WERI-Rb-1 (cell line): ENCODE data around the gene PKD1L1.

Source experiments
- DNase-seq: peaks from one replicate; pipeline ENCODE4 v3.0.0-alpha.2; 2020
- H3K27ac ChIP-seq: fragments of 250-450 bp; sonication (Bioruptor Pico); 2 replicates; pipeline ENCODE4 v1.5.1; 2020; ENCODE audit warnings: mild to moderate bottlenecking, moderate library complexity
- H3K27me3 ChIP-seq: fragments of 250-450 bp; sonication (Bioruptor Pico); 2 replicates; pipeline ENCODE4 v1.5.1; 2021; ENCODE audit warnings: mild to moderate bottlenecking, low read depth, moderate library complexity; ENCODE audit not compliant: insufficient read depth, severe bottlenecking
- H3K36me3 ChIP-seq: fragments of 250-450 bp; sonication (Bioruptor Pico); 2 replicates; pipeline ENCODE4 v1.5.1; 2020; ENCODE audit warnings: mild to moderate bottlenecking, moderate library complexity
- H3K4me3 ChIP-seq: 2 replicates; pipeline ENCODE4 v1.5.1; 2011; ENCODE audit warnings: low read depth, mild to moderate bottlenecking, control low read depth, low read length
- H3K9me3 ChIP-seq: fragments of 250-450 bp; sonication (Bioruptor Pico); 2 replicates; pipeline ENCODE4 v1.5.1; 2021; ENCODE audit warnings: mild to moderate bottlenecking, moderate library complexity; ENCODE audit not compliant: severe bottlenecking
- TF ChIP-seq, protein P1 (sequence below): IDR thresholded peaks from 2 replicates; pipeline ENCODE4 v1.5.1; 2011; ENCODE audit warnings: low read depth, mild to moderate bottlenecking, control low read depth, inconsistent platforms, low read length

PKD1L1 gene

DNA sequence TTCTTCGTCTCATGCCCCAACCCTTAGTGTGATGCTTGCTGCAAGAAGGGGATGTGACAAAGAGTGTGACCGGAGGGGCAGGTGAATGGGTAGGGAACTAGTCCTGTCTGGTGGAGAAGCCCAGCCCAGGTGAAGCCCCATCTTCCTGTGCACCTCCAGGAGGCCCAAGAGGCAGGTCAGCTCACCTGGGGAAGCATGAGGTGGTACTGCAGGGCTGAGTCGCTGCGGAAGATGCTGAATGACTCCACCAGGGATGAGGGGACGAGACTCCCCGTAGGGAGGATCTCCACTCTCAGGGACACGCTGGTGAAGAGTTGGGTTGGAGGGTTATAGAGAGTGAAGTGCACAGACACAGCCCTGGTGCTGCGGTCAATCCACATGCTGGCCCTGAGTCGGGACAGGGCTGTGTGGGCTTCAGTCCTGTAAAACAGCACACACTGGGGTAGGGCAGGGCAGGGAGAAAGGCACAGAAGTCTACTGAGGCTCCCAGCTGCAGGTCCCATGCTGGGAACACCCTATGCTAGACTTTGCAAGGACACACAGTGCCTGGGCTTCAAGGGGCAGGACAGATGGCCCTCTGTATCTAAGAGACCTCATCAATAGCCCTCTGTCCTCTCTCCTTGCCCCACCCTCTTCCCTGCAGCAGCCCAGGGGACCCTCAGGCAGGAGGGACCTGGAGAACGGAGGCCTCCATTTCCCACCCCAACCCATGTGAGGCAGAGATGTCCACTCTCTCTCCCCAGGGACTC, 136.5 kb downstream of the PKD1L1 start:
- TF ChIP-seq, protein P1, sequence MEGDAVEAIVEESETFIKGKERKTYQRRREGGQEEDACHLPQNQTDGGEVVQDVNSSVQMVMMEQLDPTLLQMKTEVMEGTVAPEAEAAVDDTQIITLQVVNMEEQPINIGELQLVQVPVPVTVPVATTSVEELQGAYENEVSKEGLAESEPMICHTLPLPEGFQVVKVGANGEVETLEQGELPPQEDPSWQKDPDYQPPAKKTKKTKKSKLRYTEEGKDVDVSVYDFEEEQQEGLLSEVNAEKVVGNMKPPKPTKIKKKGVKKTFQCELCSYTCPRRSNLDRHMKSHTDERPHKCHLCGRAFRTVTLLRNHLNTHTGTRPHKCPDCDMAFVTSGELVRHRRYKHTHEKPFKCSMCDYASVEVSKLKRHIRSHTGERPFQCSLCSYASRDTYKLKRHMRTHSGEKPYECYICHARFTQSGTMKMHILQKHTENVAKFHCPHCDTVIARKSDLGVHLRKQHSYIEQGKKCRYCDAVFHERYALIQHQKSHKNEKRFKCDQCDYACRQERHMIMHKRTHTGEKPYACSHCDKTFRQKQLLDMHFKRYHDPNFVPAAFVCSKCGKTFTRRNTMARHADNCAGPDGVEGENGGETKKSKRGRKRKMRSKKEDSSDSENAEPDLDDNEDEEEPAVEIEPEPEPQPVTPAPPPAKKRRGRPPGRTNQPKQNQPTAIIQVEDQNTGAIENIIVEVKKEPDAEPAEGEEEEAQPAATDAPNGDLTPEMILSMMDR, result no peak
- Histone ChIP-seq H3K9me3 (no peaks in the 10 kb centered on the region), H3K27me3 (no peaks in the 10 kb centered on the region), H3K4me3 (no peak overlapping the region), H3K36me3 (no peaks in the 10 kb centered on the region), H3K27ac (no peak overlapping the region)
- DNase-seq, result no peak

DNA sequence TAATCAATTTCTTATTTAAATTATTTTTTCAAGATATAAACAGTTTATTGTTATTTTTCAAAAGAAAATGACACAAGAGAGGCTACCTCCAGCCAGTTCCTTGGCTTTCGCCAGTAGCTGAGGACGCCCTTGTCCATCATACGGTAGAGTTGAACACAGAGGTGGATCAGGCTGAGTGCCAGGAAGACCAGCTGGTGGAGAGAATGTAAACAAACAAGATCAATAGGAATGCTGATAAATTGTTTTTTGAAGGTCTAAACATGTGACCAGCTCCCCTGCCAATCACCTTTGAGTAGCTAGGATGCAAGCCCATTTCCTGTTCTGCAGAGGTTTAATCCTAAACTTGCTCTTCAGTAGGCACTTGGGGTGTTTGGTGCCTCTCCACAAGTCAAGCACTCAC, 138.9 kb downstream of the PKD1L1 start:
- no peaks in the 10 kb centered on the region for H3K9me3 ChIP-seq
- DNase-seq, result no peak
- no peak overlapping the region for H3K4me3 ChIP-seq
- no peaks in the 10 kb centered on the region for H3K36me3 ChIP-seq
- TF ChIP-seq, protein P1, result no peak
- no peaks in the 10 kb centered on the region for H3K27me3 ChIP-seq
- H3K27ac ChIP-seq, result no peak overlapping the region

DNA sequence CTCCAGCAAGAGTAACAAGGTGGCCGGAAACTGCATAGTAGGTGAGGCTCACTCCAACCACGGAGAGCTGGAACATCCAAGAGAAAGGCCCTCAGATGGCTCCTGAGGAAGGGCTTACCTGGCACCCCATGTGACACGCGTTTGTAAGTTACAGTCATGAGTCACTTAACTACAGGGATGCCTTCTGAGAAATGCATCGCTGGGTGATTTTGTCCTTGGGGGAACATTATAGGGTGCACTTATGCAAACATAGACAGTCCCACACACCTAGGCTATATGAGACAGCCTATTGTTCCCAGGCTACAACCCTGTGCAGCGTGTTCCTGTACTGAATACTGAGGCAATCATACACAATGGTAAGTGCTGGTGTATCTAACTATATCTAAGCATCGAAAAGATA, 139.9 kb downstream of the PKD1L1 start:
- no peak overlapping the region for H3K27ac ChIP-seq
- no peak for DNase-seq
- TF ChIP-seq, protein P1, result no peak
- H3K9me3 ChIP-seq, result no peaks in the 10 kb centered on the region
- no peaks in the 10 kb centered on the region for H3K27me3 ChIP-seq
- no peaks in the 10 kb centered on the region for H3K36me3 ChIP-seq
- H3K4me3 ChIP-seq, result no peak overlapping the region

- Histone ChIP-seq H3K27me3 (no peaks in the 10 kb centered on the region), H3K36me3 (no peaks in the 10 kb centered on the region), H3K27ac (no peak overlapping the region), H3K9me3 (no peaks in the 10 kb centered on the region), H3K4me3 (no peak overlapping the region)
- DNase-seq, result no peak
- TF ChIP-seq, protein P1, result peak; percentile 53
Observed at GRCh38 chr7:47807756-47808155, 140.5 kb downstream of the PKD1L1 start.

DNA sequence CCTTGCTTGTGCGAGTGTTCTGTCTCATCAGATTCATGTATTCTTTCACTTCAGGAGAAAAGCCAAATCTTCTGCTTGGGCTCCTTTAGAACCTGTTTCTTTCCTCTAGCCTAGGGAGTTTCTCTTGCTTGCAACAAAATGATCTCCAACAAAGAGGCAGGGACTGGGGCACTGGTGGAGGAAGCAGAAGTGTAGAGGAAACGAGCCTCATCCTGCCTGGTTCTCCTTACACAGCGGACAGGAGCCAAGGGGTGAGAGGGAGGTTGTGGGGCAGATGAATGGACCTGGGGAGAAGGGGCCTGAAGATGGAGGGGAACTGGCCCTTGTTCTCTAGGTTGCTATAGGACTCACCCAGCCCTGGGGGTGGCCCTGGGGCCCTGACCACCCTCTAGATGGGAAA, 141.1 kb downstream of the PKD1L1 start:
- Histone ChIP-seq H3K36me3 (no peaks in the 10 kb centered on the region), H3K9me3 (no peaks in the 10 kb centered on the region), H3K4me3 (no peak overlapping the region), H3K27ac (no peak overlapping the region), H3K27me3 (no peaks in the 10 kb centered on the region)
- TF ChIP-seq, protein P1, result no peak
- no peak for DNase-seq

GRCh38 chr7:47806701-47807103, 141.6 kb downstream of the PKD1L1 start:
- DNase-seq, result no peak
- Histone ChIP-seq H3K27me3 (no peaks in the 10 kb centered on the region), H3K9me3 (no peaks in the 10 kb centered on the region), H3K27ac (no peak overlapping the region), H3K4me3 (no peak overlapping the region), H3K36me3 (no peaks in the 10 kb centered on the region)
- TF ChIP-seq, protein P1, result no peak
